HG02840 (cell line): Measurements from ENCODE around the gene DPH6.

ENCODE experiments used
- ATAC-seq: cut with Tn5 transposase; IDR thresholded peaks from one replicate; pipeline ENCODE4 v1.9.1; 2021; ENCODE audit warnings: mild to moderate bottlenecking, moderate library complexity, moderate number of reproducible peaks; ENCODE audit not compliant: unreplicated experiment, low FRiP score

The DPH6 gene

DNA sequence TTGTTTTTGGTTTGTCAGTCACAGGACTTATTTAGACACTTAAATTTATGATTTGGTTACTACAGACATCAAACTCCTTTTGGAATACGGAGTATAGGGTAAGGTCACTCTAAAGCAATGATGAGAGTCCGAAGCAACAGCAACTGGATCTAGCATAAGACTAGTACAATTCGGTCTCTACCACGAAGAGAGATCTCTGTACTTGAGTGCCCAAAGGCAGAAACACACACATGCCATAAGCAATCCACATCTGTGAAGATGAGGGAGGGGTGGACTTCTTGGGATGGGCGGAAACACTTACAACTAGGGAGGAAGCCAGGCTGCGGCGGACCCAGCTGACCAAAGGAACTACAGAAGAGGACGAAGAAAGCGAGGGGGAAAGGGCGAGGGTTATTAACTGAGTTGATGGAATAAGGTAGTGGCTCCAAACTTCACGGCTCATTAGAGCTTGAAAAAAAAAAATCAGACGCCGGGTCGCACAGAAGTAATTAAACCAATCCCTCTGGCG, 595 bp downstream of the DPH6 start:
- peak; percentile 19 for ATAC-seq

GRCh38 chr15:35540885-35541284, 5.1 kb downstream of the DPH6 start:
- no peak for ATAC-seq

DNA sequence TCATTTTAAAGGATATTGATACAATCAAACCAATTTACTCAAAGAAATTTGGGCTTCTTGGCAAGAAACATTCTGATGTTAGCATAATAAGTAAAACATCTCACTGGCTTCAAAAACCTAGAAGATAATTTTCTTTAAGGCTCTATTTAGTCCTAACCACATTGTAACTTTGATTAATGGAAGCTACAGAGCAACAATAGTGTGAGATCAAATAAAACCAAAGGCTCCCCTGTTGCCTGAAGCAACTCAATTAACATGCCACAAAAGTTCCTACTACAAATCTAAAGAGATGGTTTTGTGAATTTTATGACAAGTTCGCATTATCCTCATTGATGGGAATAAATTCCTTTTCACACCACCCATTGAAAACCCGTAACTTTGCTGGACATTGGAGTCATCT, 5.9 kb downstream of the DPH6 start:
- ATAC-seq = no peak

DNA sequence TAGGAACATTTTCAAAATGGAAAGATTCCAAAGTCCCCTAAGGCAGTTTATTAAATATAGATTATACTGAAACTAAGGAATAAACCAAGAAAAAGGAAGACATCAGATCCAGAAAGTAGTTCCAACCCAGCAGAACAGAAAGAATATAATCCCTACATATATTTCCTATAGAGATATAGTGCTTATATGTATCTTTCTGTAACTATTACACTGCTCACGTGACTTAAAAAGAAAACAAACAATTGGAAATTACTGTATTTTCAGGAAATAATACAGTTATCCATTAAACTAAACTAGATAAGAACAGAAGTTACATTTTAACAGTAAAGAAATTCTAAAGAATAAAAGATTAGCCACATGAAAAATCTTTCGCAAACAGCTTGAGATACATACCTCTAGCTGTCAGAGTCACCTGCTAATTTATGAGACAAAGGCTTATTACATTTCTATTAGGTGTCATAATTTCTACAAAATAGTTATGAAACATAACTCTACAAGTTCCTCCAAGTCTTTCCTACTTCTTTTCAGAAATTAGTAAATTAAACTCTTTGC, 10.5 kb downstream of the DPH6 start:
- no peak for ATAC-seq

DNA sequence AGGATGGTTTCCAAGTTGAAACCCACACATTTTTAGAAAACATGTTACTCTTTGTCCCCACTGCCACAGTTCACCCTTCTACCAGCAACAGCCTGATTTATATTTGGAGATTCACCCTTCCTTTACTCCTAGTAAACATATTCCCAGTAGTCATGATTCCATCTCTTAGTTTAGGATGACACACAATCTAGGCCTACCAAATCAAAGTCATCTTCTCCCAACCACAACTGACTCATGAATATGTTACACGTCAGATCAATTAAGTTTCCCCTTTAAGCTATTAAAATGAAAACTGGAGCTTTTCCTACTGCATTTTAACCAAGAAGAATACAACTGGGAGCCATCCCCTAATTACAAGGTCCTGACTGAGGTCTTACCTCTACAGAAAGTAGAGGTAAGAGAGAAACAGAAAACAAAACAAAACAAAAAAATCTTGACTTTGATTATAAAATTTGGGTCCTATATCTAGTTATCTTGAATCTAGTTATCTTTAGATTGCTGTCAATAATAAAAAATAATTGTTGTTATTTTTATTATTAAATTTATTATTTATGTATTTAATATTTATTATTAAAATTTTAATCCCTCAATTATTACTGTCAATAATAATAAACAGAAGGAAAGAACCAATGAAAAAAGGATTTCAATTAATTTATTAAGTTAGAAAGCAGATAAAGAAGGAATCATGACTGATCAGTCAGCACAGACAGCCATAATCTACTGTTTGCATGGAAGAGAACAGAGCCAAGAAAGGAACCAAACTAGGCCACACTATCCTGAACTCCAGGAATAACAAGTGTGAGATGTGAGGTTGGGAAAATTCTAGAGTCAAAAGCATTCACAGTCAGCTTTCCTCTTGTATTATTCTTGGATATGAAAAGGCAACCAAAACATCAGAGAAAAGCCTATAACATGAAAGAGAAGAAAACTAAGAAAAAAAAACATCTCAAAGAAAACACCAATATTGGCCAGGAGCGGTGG, 12.5 kb downstream of the DPH6 start:
- no peak for ATAC-seq

DNA sequence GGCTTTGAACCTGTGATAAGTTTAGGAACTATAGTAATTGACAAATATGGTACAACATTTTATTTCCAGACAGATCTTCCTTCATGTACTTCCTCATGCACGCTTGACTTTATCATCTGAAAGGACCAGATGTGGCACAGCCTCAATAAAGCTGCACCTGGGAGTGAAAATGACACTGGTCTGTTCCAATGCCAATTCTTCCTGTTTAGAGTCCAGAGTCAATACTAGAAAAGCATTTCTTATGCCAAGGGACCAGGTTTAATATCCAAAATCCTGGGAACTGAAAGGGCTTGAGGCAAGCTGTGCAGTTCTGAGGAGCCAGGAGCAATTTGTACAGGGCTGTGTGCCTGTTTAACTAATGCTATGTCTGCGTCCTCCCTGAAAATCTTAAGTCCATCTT, 15.3 kb downstream of the DPH6 start:
- no peak for ATAC-seq

- ATAC-seq = no peak
Observed at GRCh38 chr15:35529784-35530183, 16.2 kb downstream of the DPH6 start.

- ATAC-seq = no peak
Observed at GRCh38 chr15:35522061-35522460, 23.9 kb downstream of the DPH6 start.

- ATAC-seq = no peak
Observed at GRCh38 chr15:35519541-35520149, 26.3 kb downstream of the DPH6 start.

- ATAC-seq = no peak
Observed at GRCh38 chr15:35519052-35519451, 26.9 kb downstream of the DPH6 start.

GRCh38 chr15:35514759-35515158, 31.2 kb downstream of the DPH6 start:
- ATAC-seq = no peak

- ATAC-seq = no peak
Observed at GRCh38 chr15:35507932-35508638, 37.9 kb downstream of the DPH6 start.

DNA sequence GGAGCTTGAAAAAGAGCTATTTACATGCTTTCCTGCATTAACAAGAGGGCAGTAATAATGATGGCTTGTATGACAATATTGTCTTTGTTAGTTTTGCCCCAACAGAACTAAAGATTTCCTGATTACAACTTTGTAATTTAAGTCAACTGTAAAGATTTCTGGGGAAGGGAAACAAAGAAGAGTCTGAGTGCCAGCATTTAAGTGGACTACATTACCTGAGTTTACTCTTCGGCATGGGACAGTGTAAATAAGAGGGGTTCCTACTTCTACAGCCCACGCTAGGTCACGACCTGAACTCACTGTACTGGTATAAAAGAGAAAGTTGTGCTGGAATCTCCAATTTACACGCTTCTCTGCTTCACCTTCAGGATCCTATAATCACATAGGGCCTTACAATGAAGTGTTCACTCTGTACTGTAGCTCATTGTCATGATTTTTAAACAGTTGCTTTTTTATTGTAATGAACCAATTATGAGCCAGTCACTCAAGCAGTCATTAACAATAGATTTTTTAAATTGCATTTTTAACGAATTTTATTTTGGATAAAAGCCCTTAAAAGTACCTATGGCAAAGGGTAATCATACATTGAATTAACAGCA, 39.6 kb downstream of the DPH6 start:
- no peak for ATAC-seq

DNA sequence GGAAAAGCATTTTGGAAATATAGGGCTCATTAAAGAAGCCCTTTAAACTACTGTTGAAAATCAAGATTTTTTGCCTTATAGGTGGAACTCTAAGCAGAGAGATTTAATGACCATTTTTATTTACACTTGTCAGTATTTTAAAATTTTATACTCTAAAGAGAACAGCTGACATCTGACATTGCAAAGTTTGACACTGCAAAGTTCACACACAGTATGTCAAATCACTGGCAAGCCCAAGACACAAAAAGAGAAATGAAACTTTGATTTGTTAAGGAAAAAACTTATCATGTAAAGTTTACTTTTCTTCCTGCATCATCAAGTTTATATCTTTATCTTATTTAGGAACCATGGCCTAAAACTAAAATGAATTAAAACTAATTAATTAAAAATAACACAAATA, 40.2 kb downstream of the DPH6 start:
- ATAC-seq = no peak

- no peak for ATAC-seq
Observed at GRCh38 chr15:35505141-35505540, 40.8 kb downstream of the DPH6 start.

DNA sequence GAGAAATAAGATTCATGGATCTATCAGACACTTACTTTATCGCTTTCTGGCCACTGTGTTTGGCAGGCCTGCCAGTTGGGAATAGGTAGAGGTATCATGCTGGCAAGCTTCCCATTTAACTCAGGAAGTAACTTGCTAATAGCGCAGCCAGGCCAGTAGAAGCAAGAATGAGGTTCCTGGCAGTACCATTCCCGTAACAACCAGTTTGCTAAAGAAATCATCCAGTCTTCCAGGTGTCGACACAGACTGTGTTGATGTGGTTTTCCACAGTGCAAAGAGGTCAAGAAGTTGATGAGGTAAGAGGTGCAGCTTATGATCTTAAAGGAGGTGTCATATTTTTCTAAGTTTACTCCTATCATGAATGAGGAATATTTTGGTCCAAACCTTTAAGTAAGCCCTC, 46.2 kb downstream of the DPH6 start:
- ATAC-seq = no peak

- ATAC-seq = peak; percentile 99
Observed at GRCh38 chr15:35496585-35496984, 49.4 kb downstream of the DPH6 start.

- ATAC-seq = no peak
Observed at GRCh38 chr15:35495080-35495479, 50.9 kb downstream of the DPH6 start.

- no peak for ATAC-seq
Observed at GRCh38 chr15:35491999-35492398, 54.0 kb downstream of the DPH6 start.

GRCh38 chr15:35491173-35491572, 54.8 kb downstream of the DPH6 start:
- ATAC-seq = no peak
